Trophoblast cell (in vitro differentiated cells and primary cell): ENCODE results near the gene TMEM208.

ENCODE experiments used
- DNase-seq, 2 donors: peaks; one replicate each; pipeline ENCODE4 v3.0.0-alpha.2; 2016
- H2AFZ ChIP-seq: 2 replicates; pipeline ENCODE4 v1.6.1; 2013; ENCODE audit warnings: low read length, moderate library complexity, mild to moderate bottlenecking; ENCODE audit not compliant: insufficient read depth, poor library complexity
- H2AK5ac ChIP-seq: 2 replicates; pipeline ENCODE4 v1.6.1; 2013; ENCODE audit warnings: mild to moderate bottlenecking, low read length
- H2BK120ac ChIP-seq: 2 replicates; pipeline ENCODE4 v1.6.1; 2013; ENCODE audit warnings: low read length, mild to moderate bottlenecking, moderate library complexity; ENCODE audit not compliant: insufficient read depth, poor library complexity
- H2BK12ac ChIP-seq: 2 replicates; pipeline ENCODE4 v1.6.1; 2013; ENCODE audit warnings: mild to moderate bottlenecking, low read length, moderate library complexity
- H2BK5ac ChIP-seq: 2 replicates; pipeline ENCODE4 v1.6.1; 2013; ENCODE audit warnings: low read length, low read depth, moderate library complexity, mild to moderate bottlenecking; ENCODE audit not compliant: poor library complexity
- H3K14ac ChIP-seq: 2 replicates; pipeline ENCODE4 v1.6.1; 2013; ENCODE audit warnings: mild to moderate bottlenecking, low read length
- H3K18ac ChIP-seq: 2 replicates; pipeline ENCODE4 v1.6.1; 2013; ENCODE audit warnings: mild to moderate bottlenecking, low read length
- H3K23ac ChIP-seq: 2 replicates; pipeline ENCODE4 v1.6.1; 2013; ENCODE audit warnings: low read length
- H3K27ac ChIP-seq: 2 replicates; pipeline ENCODE4 v1.5.1; 2013; ENCODE audit warnings: low read depth, mild to moderate bottlenecking, inconsistent platforms, low read length, moderate library complexity
- H3K27me3 ChIP-seq: 2 replicates; pipeline ENCODE4 v1.6.1; 2013; ENCODE audit warnings: inconsistent platforms, mild to moderate bottlenecking, low read length, moderate library complexity; ENCODE audit not compliant: insufficient read depth
- H3K36me3 ChIP-seq, 2 experiments: 1 replicate in 1 of 2; 2 replicates in 1 of 2; pipeline ENCODE4 v1.6.1; 2013; ENCODE audit warnings: low read length in 2 of 2, mild to moderate bottlenecking in 2 of 2, moderate library complexity in 1 of 2; ENCODE audit not compliant: insufficient read depth in 2 of 2, control insufficient read depth in 1 of 2
- H3K4ac ChIP-seq: 2 replicates; pipeline ENCODE4 v1.6.1; 2013; ENCODE audit warnings: low read depth, mild to moderate bottlenecking, low read length, moderate library complexity
- H3K4me1 ChIP-seq, 2 experiments: 1 replicate in 1 of 2; 2 replicates in 1 of 2; pipeline ENCODE4 v1.6.1; 2013; ENCODE audit warnings: low read length in 2 of 2, mild to moderate bottlenecking in 2 of 2, moderate library complexity in 1 of 2; ENCODE audit not compliant: insufficient read depth in 2 of 2, control insufficient read depth in 1 of 2
- H3K4me2 ChIP-seq: 2 replicates; pipeline ENCODE4 v1.6.1; 2013; ENCODE audit warnings: inconsistent platforms, mild to moderate bottlenecking, low read length, moderate library complexity
- H3K4me3 ChIP-seq: 2 replicates; pipeline ENCODE4 v1.5.1; 2013; ENCODE audit warnings: mild to moderate bottlenecking, low read depth, low read length, inconsistent platforms
- H3K79me1 ChIP-seq: one replicate; pipeline ENCODE4 v1.6.1; 2013; ENCODE audit warnings: low read length
- H3K79me2 ChIP-seq: 2 replicates; pipeline ENCODE4 v1.6.1; 2013; ENCODE audit warnings: low read length, mild to moderate bottlenecking; ENCODE audit not compliant: control insufficient read depth, insufficient read depth, poor library complexity
- H3K9ac ChIP-seq: 2 replicates; pipeline ENCODE4 v1.6.1; 2013; ENCODE audit warnings: mild to moderate bottlenecking, low read length
- H3K9me3 ChIP-seq: 2 replicates; pipeline ENCODE4 v1.6.1; 2013; ENCODE audit warnings: low read depth, mild to moderate bottlenecking, control low read depth, inconsistent platforms, low read length; ENCODE audit not compliant: insufficient read depth
- H4K12ac ChIP-seq: 2 replicates; pipeline ENCODE4 v1.6.1; 2013; ENCODE audit warnings: low read depth, mild to moderate bottlenecking, low read length, moderate library complexity
- H4K8ac ChIP-seq: 2 replicates; pipeline ENCODE4 v1.6.1; 2013; ENCODE audit warnings: low read depth, mild to moderate bottlenecking, low read length, moderate library complexity
- H4K91ac ChIP-seq: one replicate; pipeline ENCODE4 v1.6.1; 2013; ENCODE audit warnings: low read depth, mild to moderate bottlenecking, low read length, moderate library complexity
- WGBS: extraction: QIAGEN DNeasy Blood & Tissue Kit; methylation state at CpG from one replicate; pipeline ENCODE4 v1.1.7; 2013; ENCODE audit warnings: missing lambda C conversion rate; ENCODE audit not compliant: insufficient read length, insufficient coverage; ENCODE audit errors: extremely low coverage; 5-methylcytosine and 5-hydroxymethylcytosine counted together

The TMEM208 gene

DNA sequence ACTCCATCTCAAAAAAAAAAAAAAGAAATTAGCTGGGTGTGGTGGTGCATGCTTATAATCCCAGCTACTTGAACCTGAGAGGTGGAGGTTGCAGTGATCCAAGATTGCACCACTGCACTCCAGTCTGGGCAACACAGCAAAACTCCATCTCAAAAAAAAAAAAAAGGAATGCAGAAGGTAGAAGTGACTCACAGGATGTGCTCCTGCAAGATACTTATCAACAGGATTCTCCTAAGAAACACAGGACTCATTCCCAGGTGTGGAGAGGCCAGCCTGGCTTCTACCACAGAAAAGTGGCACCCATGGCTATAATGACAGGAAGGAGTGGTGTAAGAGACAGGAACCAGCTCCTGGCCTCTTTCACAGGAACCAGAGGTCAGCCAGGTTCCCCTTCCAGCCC is 14.2 kb upstream of the TMEM208 start:
- H3K4me1 ChIP-seq, result peaks cover 14 to 19% of the 10 kb centered on the region in 2 experiments
- no peak overlapping the region for H2BK12ac ChIP-seq
- no peak overlapping the region for H2AK5ac ChIP-seq
- H3K23ac ChIP-seq, result no peak overlapping the region
- no peak overlapping the region for H2AFZ ChIP-seq
- peaks cover 2% of the 10 kb centered on the region for H3K9me3 ChIP-seq
- peaks cover 2% of the 10 kb centered on the region for H3K79me2 ChIP-seq
- H3K4me3 ChIP-seq, result no peak overlapping the region
- H3K27me3 ChIP-seq, result no peaks in the 10 kb centered on the region
- no peak overlapping the region for H4K12ac ChIP-seq
- H3K36me3 ChIP-seq, result no peaks in the 10 kb centered on the region
- H3K9ac ChIP-seq, result no peak overlapping the region
- DNase-seq, result peak; percentile 66 to 84
- peak overlapping the region; percentile 72 for H3K27ac ChIP-seq
- H4K91ac ChIP-seq, result no peak overlapping the region
- H3K4me2 ChIP-seq, result peak overlapping the region; percentile 1
- peaks cover 6% of the 10 kb centered on the region for H3K79me1 ChIP-seq
- H3K4ac ChIP-seq, result no peak overlapping the region
- H3K18ac ChIP-seq, result no peak overlapping the region
- H2BK5ac ChIP-seq, result no peak overlapping the region
- no peak overlapping the region for H4K8ac ChIP-seq
- H2BK120ac ChIP-seq, result no peak overlapping the region
- no peak overlapping the region for H3K14ac ChIP-seq

DNA sequence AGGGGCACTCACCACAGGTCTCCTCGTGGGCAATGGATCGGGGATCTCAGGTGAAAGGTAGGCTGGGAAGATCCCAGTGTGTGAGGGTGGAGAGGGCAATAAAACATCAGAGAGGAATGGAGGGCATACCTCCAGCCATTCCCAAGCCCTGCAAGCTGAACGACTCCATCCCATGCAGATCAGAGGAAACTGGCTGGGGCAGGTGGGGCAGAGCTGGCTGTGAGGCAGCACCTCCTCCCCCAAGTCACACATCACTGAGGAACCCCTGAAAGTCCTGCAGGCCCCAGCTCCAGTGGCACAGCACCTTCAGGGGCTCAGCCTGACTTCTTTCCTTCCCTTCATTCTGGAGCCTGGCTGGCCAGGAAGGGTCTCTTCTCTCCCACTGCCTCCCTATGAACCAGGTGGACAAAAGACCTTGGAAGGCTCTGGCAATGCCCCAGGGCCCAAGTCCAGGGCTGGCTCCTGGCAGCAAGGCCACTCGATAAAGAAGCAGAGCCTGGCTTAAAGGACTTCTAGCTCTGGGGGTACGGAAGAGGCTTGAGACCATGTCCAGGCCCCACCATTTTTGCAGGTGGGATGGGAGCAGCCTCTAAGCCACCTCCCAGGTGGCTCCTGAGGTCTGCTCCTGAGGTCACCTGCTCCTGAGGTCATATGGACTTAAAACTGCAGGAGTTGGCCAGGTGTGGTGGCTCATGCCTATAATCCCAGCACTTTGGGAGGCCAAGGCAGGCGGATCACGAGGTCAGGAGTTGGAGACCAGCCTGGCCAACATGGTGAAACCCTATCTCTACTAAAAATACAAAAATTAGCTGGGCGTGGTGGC is 13.5 kb upstream of the TMEM208 start:
- peak overlapping the region; percentile 14 for H2BK120ac ChIP-seq
- H2AK5ac ChIP-seq, result peak overlapping the region; percentile 66
- H3K27ac ChIP-seq, result peak overlapping the region; percentile 72
- no peak overlapping the region for H3K4me3 ChIP-seq
- H4K8ac ChIP-seq, result peak overlapping the region; percentile 17
- no peak overlapping the region for H3K23ac ChIP-seq
- peak overlapping the region; percentile 12 for H2BK12ac ChIP-seq
- peaks cover 2% of the 10 kb centered on the region for H3K9me3 ChIP-seq
- no peak overlapping the region for H2AFZ ChIP-seq
- H3K36me3 ChIP-seq, result no peaks in the 10 kb centered on the region
- H2BK5ac ChIP-seq, result no peak overlapping the region
- peaks cover 2% of the 10 kb centered on the region for H3K79me2 ChIP-seq
- peaks cover 10 to 12% of the 10 kb centered on the region in 2 experiments for H3K4me1 ChIP-seq
- H3K9ac ChIP-seq, result no peak overlapping the region
- H3K27me3 ChIP-seq, result no peaks in the 10 kb centered on the region
- H3K4me2 ChIP-seq, result peak overlapping the region; percentile 1
- H4K12ac ChIP-seq, result no peak overlapping the region
- H3K14ac ChIP-seq, result peak overlapping the region; percentile 34
- no peak overlapping the region for H3K4ac ChIP-seq
- peak overlapping the region; percentile 24 for H3K18ac ChIP-seq
- no peak for DNase-seq
- WGBS, result no CpG with 5 or more reads among the region's 8 CpGs
- H3K79me1 ChIP-seq, result peaks cover 6% of the 10 kb centered on the region
- no peak overlapping the region for H4K91ac ChIP-seq

GRCh38 chr16:67215706-67216105 is 11.2 kb upstream of the TMEM208 start:
- no CpG with 5 or more reads among the region's 5 CpGs for WGBS
- no peaks in the 10 kb centered on the region for H3K27me3 ChIP-seq
- no peak overlapping the region for H2AK5ac ChIP-seq
- H2BK120ac ChIP-seq, result no peak overlapping the region
- no peak overlapping the region for H2BK5ac ChIP-seq
- no peak overlapping the region for H3K14ac ChIP-seq
- no peak overlapping the region for H2AFZ ChIP-seq
- H3K79me1 ChIP-seq, result peaks cover 6% of the 10 kb centered on the region
- H3K79me2 ChIP-seq, result peaks cover 2% of the 10 kb centered on the region
- H3K4ac ChIP-seq, result no peak overlapping the region
- H3K27ac ChIP-seq, result no peak overlapping the region
- H3K18ac ChIP-seq, result no peak overlapping the region
- no peak overlapping the region for H2BK12ac ChIP-seq
- H3K23ac ChIP-seq, result no peak overlapping the region
- H3K4me3 ChIP-seq, result no peak overlapping the region
- peaks cover 2% of the 10 kb centered on the region for H3K9me3 ChIP-seq
- H3K9ac ChIP-seq, result no peak overlapping the region
- H3K4me2 ChIP-seq, result no peak overlapping the region
- H4K8ac ChIP-seq, result no peak overlapping the region
- H4K91ac ChIP-seq, result no peak overlapping the region
- peaks cover 8 to 9% of the 10 kb centered on the region in 2 experiments for H3K4me1 ChIP-seq
- H4K12ac ChIP-seq, result no peak overlapping the region
- no peaks in the 10 kb centered on the region for H3K36me3 ChIP-seq
- DNase-seq, result no peak

GRCh38 chr16:67216612-67217490 is 10.1 kb upstream of the TMEM208 start:
- Histone ChIP-seq H3K27me3 (no peaks in the 10 kb centered on the region), H3K4me1 (peaks cover 8 to 9% of the 10 kb centered on the region in 2 experiments), H3K4me3 (no peak overlapping the region), H3K27ac (no peak overlapping the region), H2BK5ac (no peak overlapping the region), H3K14ac (no peak overlapping the region), H2BK12ac (no peak overlapping the region), H2BK120ac (no peak overlapping the region), H3K36me3 (no peaks in the 10 kb centered on the region), H3K9ac (no peak overlapping the region), H3K23ac (no peak overlapping the region), H3K79me1 (peaks cover 6% of the 10 kb centered on the region), H3K18ac (no peak overlapping the region), H2AK5ac (no peak overlapping the region), H4K91ac (no peak overlapping the region), H4K12ac (no peak overlapping the region), H2AFZ (no peak overlapping the region), H3K4ac (no peak overlapping the region), H3K79me2 (peaks cover 2% of the 10 kb centered on the region), H4K8ac (no peak overlapping the region), H3K4me2 (no peak overlapping the region), H3K9me3 (no peaks in the 10 kb centered on the region)
- no peak for DNase-seq
- no CpG with 5 or more reads among the region's 18 CpGs for WGBS
